GM23338 (cell line): ENCODE data around the gene CCDC93. TPM values are rescaled to one million over a fixed set of nuclear protein-coding genes. Genes with fewer than 3 reads are reported as not detected.

Source experiments
- ATAC-seq: fragments of 200-7000 bp; cut with Tn5 transposase; 3 replicates; pipeline ENCODE4 v1.9.1; 2020
- DNase-seq: peaks from one replicate; pipeline ENCODE4 v3.0.0-alpha.2; 2015; ENCODE audit warnings: low spot score
- H2AFZ ChIP-seq: fragments of 200-600 bp; sonication (generic); 2 replicates; pipeline ENCODE4 v1.8.0; 2016; ENCODE audit warnings: antibody characterized with exemption, mild to moderate bottlenecking, moderate library complexity
- H3F3A ChIP-seq: fragments of 200-600 bp; sonication (generic); replicated peaks from 2 replicates; pipeline ENCODE4 v1.8.0; 2017; ENCODE audit warnings: antibody characterized with exemption, mixed run types, low read depth
- H3K27ac ChIP-seq: fragments of 200-600 bp; sonication (generic); 2 replicates; pipeline ENCODE4 v1.6.1; 2016; ENCODE audit warnings: low read depth
- H3K27me3 ChIP-seq: fragments of 200-600 bp; sonication (generic); 2 replicates; pipeline ENCODE4 v1.8.0; 2016; ENCODE audit warnings: mild to moderate bottlenecking, mixed run types, moderate library complexity; ENCODE audit not compliant: insufficient read depth
- H3K36me3 ChIP-seq: fragments of 200-600 bp; sonication (generic); 2 replicates; pipeline ENCODE4 v1.8.0; 2016; ENCODE audit warnings: mild to moderate bottlenecking; ENCODE audit not compliant: insufficient read depth
- H3K4me1 ChIP-seq: fragments of 200-600 bp; sonication (generic); 2 replicates; pipeline ENCODE4 v1.8.0; 2016; ENCODE audit warnings: mild to moderate bottlenecking, moderate library complexity; ENCODE audit not compliant: insufficient read depth
- H3K4me2 ChIP-seq: fragments of 200-600 bp; sonication (generic); 2 replicates; pipeline ENCODE4 v1.7.1; 2017; ENCODE audit warnings: mixed run types
- H3K4me3 ChIP-seq: fragments of 200-600 bp; sonication (generic); 2 replicates; pipeline ENCODE4 v1.6.1; 2016; ENCODE audit warnings: mixed run types
- H3K79me2 ChIP-seq: fragments of 200-600 bp; sonication (generic); replicated peaks from 2 replicates; pipeline ENCODE4 v1.8.0; 2017; ENCODE audit warnings: mild to moderate bottlenecking; ENCODE audit not compliant: insufficient read depth
- H3K9me2 ChIP-seq: fragments of 200-600 bp; sonication (generic); 2 replicates; pipeline ENCODE4 v1.8.0; 2017; ENCODE audit not compliant: insufficient read depth
- H4K20me1 ChIP-seq: fragments of 200-600 bp; sonication (generic); replicated peaks from 2 replicates; pipeline ENCODE4 v1.8.0; 2017; ENCODE audit warnings: mild to moderate bottlenecking; ENCODE audit not compliant: insufficient read depth
- H3K27ac Mint-ChIP-seq: 2 replicates; pipeline ENCODE4 v1.8.0; 2020; ENCODE audit warnings: inconsistent platforms, mild to moderate bottlenecking, moderate library complexity, mixed read lengths
- H3K27me3 Mint-ChIP-seq: 3 replicates; pipeline ENCODE4 v1.8.0; 2022; ENCODE audit warnings: low read depth, mild to moderate bottlenecking, moderate library complexity, mixed read lengths, inconsistent platforms; ENCODE audit not compliant: insufficient read depth, poor library complexity
- H3K36me3 Mint-ChIP-seq: 3 replicates; pipeline ENCODE4 v1.8.0; 2021; ENCODE audit warnings: low read depth, mild to moderate bottlenecking, inconsistent platforms, moderate library complexity, mixed read lengths
- H3K4me1 Mint-ChIP-seq: 3 replicates; pipeline ENCODE4 v1.8.0; 2020; ENCODE audit warnings: mild to moderate bottlenecking, inconsistent platforms, mixed read lengths
- H3K4me3 Mint-ChIP-seq: 3 replicates; pipeline ENCODE4 v1.8.0; 2021; ENCODE audit warnings: moderate library complexity, mild to moderate bottlenecking, inconsistent platforms, mixed read lengths
- H3K9me3 Mint-ChIP-seq: 3 replicates; pipeline ENCODE4 v1.8.0; 2020; ENCODE audit warnings: moderate library complexity, mild to moderate bottlenecking, inconsistent platforms, mixed read lengths
- CREB1 ChIP-seq: fragments of 250-450 bp; sonication (Bioruptor Pico); IDR thresholded peaks from 2 replicates; pipeline ENCODE4 v1.5.0; 2020; ENCODE audit warnings: low read depth, mild to moderate bottlenecking, moderate library complexity
- EZH2 ChIP-seq: fragments of 200-600 bp; sonication (generic); IDR thresholded peaks from one replicate; pipeline ENCODE4 v1.8.0; 2017; ENCODE audit warnings: antibody characterized with exemption, mild to moderate bottlenecking, low read depth; ENCODE audit not compliant: unreplicated experiment
- EZH2phosphoT487 ChIP-seq: fragments of 200-600 bp; sonication (generic); IDR thresholded peaks from one replicate; pipeline ENCODE4 v1.8.1; 2018; ENCODE audit warnings: antibody characterized with exemption; ENCODE audit not compliant: unreplicated experiment
- JUNB ChIP-seq: IDR thresholded peaks from one replicate; pipeline ENCODE4 v1.6.1; 2016; ENCODE audit warnings: antibody characterized with exemption; ENCODE audit not compliant: unreplicated experiment
- NANOG ChIP-seq: IDR thresholded peaks from 2 replicates; pipeline ENCODE4 v1.6.1; 2016; ENCODE audit warnings: antibody characterized with exemption, borderline replicate concordance
- POLR2AphosphoS5 ChIP-seq: IDR thresholded peaks from 2 replicates; pipeline ENCODE4 v1.6.1; 2016; ENCODE audit warnings: antibody characterized with exemption, low read depth
- STAT1 ChIP-seq: IDR thresholded peaks from one replicate; pipeline ENCODE4 v1.6.1; 2016; ENCODE audit warnings: antibody characterized with exemption; ENCODE audit not compliant: unreplicated experiment
- ZNF114 ChIP-seq: fragments of 250-450 bp; sonication (Bioruptor Pico); IDR thresholded peaks from 2 replicates; pipeline ENCODE4 v1.5.0; 2020; ENCODE audit warnings: mild to moderate bottlenecking, moderate library complexity
- ZNF331 ChIP-seq: fragments of 250-450 bp; sonication (Bioruptor Pico); IDR thresholded peaks from 2 replicates; pipeline ENCODE4 v1.5.0; 2020; ENCODE audit warnings: low read depth, mild to moderate bottlenecking, moderate library complexity
- polyA plus RNA-seq: library from polyadenylated mRNA; unstranded; fragments of >200 nt; fragmentation: Nextera tagmentation; extraction: Ambion mirVana; gene quantifications from 2 replicates; pipeline ENCODE4 v1.2.1, GENCODE V29; 2016
- total RNA-seq: library from RNA; depleted of rRNA; stranded (reverse); fragments of >200 nt; shearing (Covaris generic); gene quantifications from 2 replicates; pipeline ENCODE4 v1.2.3, GENCODE V29; 2014
- TF ChIP-seq, protein P1 (sequence below), 2 experiments: fragments of 200-600 bp in 1 of 2; sonication (generic) in 1 of 2; conservative IDR thresholded peaks; 2 replicates each; pipeline versions ENCODE4 v1.5.1 to v1.6.1; 2016 to 2017; ENCODE audit warnings: antibody characterized with exemption in 2 of 2, low read depth in 2 of 2, mild to moderate bottlenecking in 2 of 2, moderate library complexity in 1 of 2
- TF ChIP-seq, protein P2 (sequence below): IDR thresholded peaks from 2 replicates; pipeline ENCODE4 v1.6.1; 2016; ENCODE audit warnings: antibody characterized with exemption
- TF ChIP-seq, protein P3 (sequence below): fragments of 250-450 bp; sonication (Bioruptor Pico); IDR thresholded peaks from 2 replicates; pipeline ENCODE4 v1.5.0; 2020; ENCODE audit warnings: mild to moderate bottlenecking, moderate library complexity
- TF ChIP-seq, protein P4 (sequence below): IDR thresholded peaks from one replicate; pipeline ENCODE4 v1.6.1; 2018; ENCODE audit warnings: antibody characterized with exemption; ENCODE audit not compliant: unreplicated experiment

Gene CCDC93
- total and polyA plus RNA-seq, 2 experiments from 2014 or later, result 13.1 to 16.8 TPM

DNA sequence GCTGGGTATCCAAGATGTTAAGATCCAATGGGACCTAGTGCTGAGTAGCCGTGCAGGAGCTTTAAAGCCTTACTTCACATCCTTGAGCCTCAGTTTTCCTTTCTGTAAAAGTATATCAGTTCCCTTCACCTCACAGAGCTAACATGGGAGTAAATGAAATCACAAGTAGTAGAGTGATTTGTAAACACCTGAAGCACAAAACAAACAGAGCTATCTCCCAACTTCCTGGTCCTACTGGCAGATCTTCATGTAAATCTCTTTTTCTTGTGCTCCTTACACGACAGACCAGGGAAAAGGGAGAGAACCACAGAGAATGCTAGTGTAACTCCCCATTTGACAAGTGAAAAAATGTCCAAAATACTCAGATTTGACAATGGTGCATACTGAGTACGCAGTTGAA, 17.3 kb downstream of the CCDC93 start:
- Histone ChIP-seq H2AFZ (no peak overlapping the region), H3K4me3 (no peak overlapping the region), H3K9me2 (no peaks in the 10 kb centered on the region), H3K27me3 (no peaks in the 10 kb centered on the region), H3K36me3 (peaks cover 34% of the 10 kb centered on the region; the same call in 1 of the 2 replicates), H4K20me1 (peaks cover 4% of the 10 kb centered on the region; the same call in 1 of the 2 replicates), H3K4me2 (no peak overlapping the region), H3F3A (no peaks in the 10 kb centered on the region), H3K4me1 (no peaks in the 10 kb centered on the region), H3K79me2 (no peaks in the 10 kb centered on the region), H3K27ac (no peak overlapping the region)
- no peak for DNase-seq
- Mint-ChIP-seq H3K27ac (no peak overlapping the region), H3K27me3 (no peaks in the 10 kb centered on the region), H3K36me3 (peaks cover 43% of the 10 kb centered on the region), H3K4me3 (no peak overlapping the region), H3K9me3 (no peaks in the 10 kb centered on the region), H3K4me1 (no peaks in the 10 kb centered on the region)
- TF ChIP-seq ZNF331, result no peak
- TF ChIP-seq POLR2AphosphoS5, result no peak
- no peak for TF ChIP-seq JUNB
- TF ChIP-seq ZNF114 (CRISPR knock-in tag), result no peak
- no peak for TF ChIP-seq EZH2
- TF ChIP-seq STAT1, result no peak
- no peak for TF ChIP-seq NANOG
- TF ChIP-seq, protein P1, sequence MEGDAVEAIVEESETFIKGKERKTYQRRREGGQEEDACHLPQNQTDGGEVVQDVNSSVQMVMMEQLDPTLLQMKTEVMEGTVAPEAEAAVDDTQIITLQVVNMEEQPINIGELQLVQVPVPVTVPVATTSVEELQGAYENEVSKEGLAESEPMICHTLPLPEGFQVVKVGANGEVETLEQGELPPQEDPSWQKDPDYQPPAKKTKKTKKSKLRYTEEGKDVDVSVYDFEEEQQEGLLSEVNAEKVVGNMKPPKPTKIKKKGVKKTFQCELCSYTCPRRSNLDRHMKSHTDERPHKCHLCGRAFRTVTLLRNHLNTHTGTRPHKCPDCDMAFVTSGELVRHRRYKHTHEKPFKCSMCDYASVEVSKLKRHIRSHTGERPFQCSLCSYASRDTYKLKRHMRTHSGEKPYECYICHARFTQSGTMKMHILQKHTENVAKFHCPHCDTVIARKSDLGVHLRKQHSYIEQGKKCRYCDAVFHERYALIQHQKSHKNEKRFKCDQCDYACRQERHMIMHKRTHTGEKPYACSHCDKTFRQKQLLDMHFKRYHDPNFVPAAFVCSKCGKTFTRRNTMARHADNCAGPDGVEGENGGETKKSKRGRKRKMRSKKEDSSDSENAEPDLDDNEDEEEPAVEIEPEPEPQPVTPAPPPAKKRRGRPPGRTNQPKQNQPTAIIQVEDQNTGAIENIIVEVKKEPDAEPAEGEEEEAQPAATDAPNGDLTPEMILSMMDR (conservative IDR thresholded peaks at IDR 0.05; ENCODE audit: low read depth in 2 of 2), result no peak
- no peak for TF ChIP-seq CREB1 (CRISPR knock-in tag)
- TF ChIP-seq, protein P2, sequence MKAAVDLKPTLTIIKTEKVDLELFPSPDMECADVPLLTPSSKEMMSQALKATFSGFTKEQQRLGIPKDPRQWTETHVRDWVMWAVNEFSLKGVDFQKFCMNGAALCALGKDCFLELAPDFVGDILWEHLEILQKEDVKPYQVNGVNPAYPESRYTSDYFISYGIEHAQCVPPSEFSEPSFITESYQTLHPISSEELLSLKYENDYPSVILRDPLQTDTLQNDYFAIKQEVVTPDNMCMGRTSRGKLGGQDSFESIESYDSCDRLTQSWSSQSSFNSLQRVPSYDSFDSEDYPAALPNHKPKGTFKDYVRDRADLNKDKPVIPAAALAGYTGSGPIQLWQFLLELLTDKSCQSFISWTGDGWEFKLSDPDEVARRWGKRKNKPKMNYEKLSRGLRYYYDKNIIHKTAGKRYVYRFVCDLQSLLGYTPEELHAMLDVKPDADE, result no peak
- TF ChIP-seq, protein P3, sequence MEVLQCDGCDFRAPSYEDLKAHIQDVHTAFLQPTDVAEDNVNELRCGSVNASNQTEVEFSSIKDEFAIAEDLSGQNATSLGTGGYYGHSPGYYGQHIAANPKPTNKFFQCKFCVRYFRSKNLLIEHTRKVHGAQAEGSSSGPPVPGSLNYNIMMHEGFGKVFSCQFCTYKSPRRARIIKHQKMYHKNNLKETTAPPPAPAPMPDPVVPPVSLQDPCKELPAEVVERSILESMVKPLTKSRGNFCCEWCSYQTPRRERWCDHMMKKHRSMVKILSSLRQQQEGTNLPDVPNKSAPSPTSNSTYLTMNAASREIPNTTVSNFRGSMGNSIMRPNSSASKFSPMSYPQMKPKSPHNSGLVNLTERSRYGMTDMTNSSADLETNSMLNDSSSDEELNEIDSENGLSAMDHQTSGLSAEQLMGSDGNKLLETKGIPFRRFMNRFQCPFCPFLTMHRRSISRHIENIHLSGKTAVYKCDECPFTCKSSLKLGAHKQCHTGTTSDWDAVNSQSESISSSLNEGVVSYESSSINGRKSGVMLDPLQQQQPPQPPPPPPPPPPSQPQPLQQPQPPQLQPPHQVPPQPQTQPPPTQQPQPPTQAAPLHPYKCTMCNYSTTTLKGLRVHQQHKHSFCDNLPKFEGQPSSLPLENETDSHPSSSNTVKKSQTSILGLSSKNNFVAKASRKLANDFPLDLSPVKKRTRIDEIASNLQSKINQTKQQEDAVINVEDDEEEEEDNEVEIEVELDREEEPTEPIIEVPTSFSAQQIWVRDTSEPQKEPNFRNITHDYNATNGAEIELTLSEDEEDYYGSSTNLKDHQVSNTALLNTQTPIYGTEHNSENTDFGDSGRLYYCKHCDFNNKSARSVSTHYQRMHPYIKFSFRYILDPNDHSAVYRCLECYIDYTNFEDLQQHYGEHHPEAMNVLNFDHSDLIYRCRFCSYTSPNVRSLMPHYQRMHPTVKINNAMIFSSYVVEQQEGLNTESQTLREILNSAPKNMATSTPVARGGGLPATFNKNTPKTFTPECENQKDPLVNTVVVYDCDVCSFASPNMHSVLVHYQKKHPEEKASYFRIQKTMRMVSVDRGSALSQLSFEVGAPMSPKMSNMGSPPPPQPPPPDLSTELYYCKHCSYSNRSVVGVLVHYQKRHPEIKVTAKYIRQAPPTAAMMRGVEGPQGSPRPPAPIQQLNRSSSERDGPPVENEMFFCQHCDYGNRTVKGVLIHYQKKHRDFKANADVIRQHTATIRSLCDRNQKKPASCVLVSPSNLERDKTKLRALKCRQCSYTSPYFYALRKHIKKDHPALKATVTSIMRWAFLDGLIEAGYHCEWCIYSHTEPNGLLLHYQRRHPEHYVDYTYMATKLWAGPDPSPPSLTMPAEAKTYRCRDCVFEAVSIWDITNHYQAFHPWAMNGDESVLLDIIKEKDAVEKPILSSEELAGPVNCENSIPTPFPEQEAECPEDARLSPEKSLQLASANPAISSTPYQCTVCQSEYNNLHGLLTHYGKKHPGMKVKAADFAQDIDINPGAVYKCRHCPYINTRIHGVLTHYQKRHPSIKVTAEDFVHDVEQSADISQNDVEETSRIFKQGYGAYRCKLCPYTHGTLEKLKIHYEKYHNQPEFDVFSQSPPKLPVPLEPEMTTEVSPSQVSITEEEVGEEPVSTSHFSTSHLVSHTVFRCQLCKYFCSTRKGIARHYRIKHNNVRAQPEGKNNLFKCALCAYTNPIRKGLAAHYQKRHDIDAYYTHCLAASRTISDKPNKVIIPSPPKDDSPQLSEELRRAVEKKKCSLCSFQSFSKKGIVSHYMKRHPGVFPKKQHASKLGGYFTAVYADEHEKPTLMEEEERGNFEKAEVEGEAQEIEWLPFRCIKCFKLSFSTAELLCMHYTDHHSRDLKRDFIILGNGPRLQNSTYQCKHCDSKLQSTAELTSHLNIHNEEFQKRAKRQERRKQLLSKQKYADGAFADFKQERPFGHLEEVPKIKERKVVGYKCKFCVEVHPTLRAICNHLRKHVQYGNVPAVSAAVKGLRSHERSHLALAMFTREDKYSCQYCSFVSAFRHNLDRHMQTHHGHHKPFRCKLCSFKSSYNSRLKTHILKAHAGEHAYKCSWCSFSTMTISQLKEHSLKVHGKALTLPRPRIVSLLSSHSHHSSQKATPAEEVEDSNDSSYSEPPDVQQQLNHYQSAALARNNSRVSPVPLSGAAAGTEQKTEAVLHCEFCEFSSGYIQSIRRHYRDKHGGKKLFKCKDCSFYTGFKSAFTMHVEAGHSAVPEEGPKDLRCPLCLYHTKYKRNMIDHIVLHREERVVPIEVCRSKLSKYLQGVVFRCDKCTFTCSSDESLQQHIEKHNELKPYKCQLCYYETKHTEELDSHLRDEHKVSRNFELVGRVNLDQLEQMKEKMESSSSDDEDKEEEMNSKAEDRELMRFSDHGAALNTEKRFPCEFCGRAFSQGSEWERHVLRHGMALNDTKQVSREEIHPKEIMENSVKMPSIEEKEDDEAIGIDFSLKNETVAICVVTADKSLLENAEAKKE (CRISPR knock-in tag), result no peak
- TF ChIP-seq, protein P4, sequence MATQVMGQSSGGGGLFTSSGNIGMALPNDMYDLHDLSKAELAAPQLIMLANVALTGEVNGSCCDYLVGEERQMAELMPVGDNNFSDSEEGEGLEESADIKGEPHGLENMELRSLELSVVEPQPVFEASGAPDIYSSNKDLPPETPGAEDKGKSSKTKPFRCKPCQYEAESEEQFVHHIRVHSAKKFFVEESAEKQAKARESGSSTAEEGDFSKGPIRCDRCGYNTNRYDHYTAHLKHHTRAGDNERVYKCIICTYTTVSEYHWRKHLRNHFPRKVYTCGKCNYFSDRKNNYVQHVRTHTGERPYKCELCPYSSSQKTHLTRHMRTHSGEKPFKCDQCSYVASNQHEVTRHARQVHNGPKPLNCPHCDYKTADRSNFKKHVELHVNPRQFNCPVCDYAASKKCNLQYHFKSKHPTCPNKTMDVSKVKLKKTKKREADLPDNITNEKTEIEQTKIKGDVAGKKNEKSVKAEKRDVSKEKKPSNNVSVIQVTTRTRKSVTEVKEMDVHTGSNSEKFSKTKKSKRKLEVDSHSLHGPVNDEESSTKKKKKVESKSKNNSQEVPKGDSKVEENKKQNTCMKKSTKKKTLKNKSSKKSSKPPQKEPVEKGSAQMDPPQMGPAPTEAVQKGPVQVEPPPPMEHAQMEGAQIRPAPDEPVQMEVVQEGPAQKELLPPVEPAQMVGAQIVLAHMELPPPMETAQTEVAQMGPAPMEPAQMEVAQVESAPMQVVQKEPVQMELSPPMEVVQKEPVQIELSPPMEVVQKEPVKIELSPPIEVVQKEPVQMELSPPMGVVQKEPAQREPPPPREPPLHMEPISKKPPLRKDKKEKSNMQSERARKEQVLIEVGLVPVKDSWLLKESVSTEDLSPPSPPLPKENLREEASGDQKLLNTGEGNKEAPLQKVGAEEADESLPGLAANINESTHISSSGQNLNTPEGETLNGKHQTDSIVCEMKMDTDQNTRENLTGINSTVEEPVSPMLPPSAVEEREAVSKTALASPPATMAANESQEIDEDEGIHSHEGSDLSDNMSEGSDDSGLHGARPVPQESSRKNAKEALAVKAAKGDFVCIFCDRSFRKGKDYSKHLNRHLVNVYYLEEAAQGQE, result no peak
- no peak for TF ChIP-seq EZH2phosphoT487
- ATAC-seq, result no peak
